HK-2 (cell line): ENCODE results near the gene CHTF18.

Source experiments
- DNase-seq: peaks from one replicate; pipeline ENCODE4 v3.0.0-alpha.2; 2018; ENCODE audit not compliant: unreplicated experiment

CHTF18 gene

GRCh38 chr16:793414-793813 is 5.0 kb downstream of the CHTF18 start:
- DNase-seq: no peak

GRCh38 chr16:794091-794822 is 5.8 kb downstream of the CHTF18 start:
- no peak for DNase-seq

GRCh38 chr16:794853-795466 is 6.5 kb downstream of the CHTF18 start:
- DNase-seq: no peak

GRCh38 chr16:795580-796229 is 7.3 kb downstream of the CHTF18 start:
- no peak for DNase-seq

- DNase-seq: no peak
These were observed 8.1 kb downstream of the CHTF18 start for GRCh38 chr16:796296-797119.

GRCh38 chr16:797120-797420 is 8.7 kb downstream of the CHTF18 start:
- no peak for DNase-seq

GRCh38 chr16:797686-798085 is 9.3 kb downstream of the CHTF18 start:
- DNase-seq: no peak

- no peak for DNase-seq
These were observed 10.2 kb downstream of the CHTF18 start for GRCh38 chr16:798666-799065.

- DNase-seq: no peak
These were observed 10.9 kb downstream of the CHTF18 start for GRCh38 chr16:799111-799947.

GRCh38 chr16:799948-800833 is 11.8 kb downstream of the CHTF18 start, which contains the start of gene GNG13:
GNG13 (minus strand) TSS chr16:800734; CDS start chr16:799077, 1,657 bp downstream.
- no peak for DNase-seq

GRCh38 chr16:800834-801511 is 12.6 kb downstream of the CHTF18 start:
- DNase-seq: no peak

- no peak for DNase-seq
These were observed 13.4 kb downstream of the CHTF18 start for GRCh38 chr16:801584-802363.

- no peak for DNase-seq
These were observed 14.0 kb downstream of the CHTF18 start for GRCh38 chr16:802461-802860.

GRCh38 chr16:802914-803753 is 14.7 kb downstream of the CHTF18 start:
- no peak for DNase-seq

GRCh38 chr16:803754-804080 is 15.3 kb downstream of the CHTF18 start:
- DNase-seq: no peak

GRCh38 chr16:804193-805048 is 16.0 kb downstream of the CHTF18 start:
- DNase-seq: no peak

- no peak for DNase-seq
These were observed 17.1 kb downstream of the CHTF18 start for GRCh38 chr16:805474-805873.
